HG03520 (cell line): ENCODE results near the gene CBX4.

Experiments used
- ATAC-seq: cut with Tn5 transposase; IDR thresholded peaks from one replicate; pipeline ENCODE4 v1.9.1; 2021; ENCODE audit warnings: mild to moderate bottlenecking, moderate library complexity; ENCODE audit not compliant: unreplicated experiment

CBX4 gene

DNA sequence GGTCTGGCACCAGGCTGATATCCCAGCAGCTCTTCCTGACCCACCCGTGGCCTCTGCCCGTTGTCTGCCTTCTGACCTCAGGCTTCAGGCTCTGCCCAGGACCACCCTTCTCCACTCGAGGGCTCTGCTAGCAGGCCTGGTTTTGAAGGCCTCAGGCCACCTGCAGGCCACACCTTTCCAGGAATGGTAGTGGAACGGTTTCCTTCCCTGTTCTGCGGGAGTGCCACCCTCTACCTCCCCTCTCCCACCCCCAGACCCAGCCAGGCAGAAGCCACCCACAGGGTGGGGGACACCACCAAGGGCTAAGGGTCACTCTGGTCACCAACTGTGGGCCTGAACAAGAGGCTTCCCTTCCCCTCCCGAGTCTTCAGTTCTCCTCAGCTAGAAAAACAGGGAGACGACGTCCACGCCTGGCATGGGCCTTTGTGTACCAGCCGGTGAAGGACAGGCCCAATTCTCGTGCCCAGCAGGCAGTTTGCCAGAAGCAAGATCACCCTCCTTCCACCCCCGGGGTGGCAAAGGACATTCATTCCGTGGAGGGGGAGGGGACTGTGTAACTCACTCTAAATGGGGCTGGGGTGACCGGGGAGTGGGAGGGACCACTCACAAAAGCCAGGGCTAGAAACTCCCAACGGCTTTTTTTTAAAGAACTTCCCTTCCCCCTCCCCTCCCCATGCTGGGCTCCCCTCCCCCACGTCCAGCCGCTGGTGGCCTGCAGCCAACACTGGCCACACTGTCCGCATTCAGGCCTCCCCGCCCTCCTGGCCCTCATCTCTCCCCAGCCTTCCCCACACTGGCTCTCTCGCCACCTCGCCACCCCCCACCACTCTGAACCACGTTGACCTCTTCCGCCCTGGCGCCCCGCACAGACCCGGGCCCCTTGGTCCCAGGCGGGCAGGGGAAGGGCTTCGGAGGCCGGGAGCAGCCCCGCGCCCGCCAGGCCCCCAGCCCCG lies 7.7 kb downstream of the CBX4 start:
- no peak for ATAC-seq

DNA sequence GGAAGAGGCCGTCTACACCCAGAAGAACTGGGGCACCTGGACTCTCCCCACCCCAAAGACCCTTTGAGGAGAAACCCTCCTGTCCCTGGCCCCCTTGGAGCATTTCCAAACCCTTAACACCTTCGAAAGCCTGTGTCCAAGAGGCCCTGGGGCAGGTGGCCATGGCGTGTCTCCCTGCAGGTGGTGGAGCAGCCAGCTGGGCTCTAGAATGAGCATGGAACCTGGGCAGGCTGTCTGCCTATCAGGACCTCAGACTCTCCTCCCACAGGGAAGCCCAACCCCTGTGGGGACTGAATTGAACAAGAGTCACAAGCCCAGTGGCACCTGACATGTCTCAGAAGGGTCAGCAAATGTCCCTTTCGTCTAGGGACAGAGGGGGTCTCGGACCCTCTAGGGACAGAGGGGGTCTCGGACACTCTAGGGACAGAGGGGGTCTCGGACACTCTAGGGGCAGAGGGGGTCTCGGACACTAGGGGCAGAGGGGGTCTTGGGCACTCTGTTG lies 8.4 kb downstream of the CBX4 start:
- ATAC-seq = no peak

DNA sequence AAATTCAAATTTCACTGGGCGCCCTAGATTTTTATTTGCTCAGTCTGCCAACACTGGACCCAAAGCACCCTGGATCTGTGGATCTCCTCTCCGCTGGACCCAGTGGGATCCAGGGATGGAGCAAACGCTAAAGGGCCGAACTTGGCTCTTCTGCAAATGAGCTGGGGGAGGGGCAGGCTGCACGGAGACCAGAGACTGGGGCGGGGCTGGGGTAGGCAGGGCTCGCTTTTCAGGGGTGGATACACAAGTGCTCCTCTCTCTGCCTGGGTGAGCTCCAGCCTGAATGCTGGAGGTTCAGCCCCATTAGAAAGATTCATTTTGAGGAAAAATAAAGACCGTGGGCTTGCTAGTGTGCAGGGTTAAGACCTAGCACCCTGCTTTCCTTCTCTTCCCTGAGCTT lies 8.9 kb downstream of the CBX4 start:
- ATAC-seq = no peak

DNA sequence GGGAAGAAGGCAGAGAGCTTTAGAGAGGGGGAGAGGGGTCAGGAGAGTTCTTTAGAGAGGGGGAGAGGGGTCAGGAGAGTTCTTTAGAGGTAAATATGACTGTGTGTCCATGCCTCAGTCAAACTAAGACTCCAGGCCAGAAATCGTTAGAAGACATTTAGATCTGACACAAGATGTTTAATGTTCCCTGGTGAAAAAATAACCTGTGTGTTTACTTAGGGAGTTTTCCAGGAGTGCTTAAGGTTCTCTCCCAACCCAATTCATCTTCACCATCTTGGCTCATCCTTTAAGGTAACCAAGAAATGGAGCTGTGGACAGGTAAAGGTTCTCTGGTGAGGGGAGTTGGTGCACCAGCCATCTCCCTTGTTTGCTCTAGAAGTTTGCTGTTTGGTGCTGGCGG lies 9.8 kb downstream of the CBX4 start:
- ATAC-seq = no peak

DNA sequence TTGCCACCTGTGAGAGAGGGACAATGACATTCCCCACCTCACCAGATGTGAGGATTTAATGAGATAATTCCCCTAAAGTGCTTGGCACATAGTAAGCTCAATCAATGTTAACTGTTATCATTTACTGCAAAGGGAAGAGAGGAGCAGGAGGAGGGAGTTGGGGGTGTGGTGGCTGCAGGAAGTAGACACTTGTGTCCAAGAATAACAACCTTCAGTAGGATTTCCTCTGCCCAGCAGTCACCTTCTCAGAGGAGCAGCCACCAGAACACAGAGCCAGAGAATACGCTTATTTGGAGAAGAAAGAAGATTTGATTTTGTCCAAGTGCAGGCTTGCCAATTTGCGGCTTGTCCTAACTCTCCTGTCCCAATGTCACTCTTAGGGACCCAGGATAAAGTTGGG lies 10.2 kb downstream of the CBX4 start:
- ATAC-seq = no peak

DNA sequence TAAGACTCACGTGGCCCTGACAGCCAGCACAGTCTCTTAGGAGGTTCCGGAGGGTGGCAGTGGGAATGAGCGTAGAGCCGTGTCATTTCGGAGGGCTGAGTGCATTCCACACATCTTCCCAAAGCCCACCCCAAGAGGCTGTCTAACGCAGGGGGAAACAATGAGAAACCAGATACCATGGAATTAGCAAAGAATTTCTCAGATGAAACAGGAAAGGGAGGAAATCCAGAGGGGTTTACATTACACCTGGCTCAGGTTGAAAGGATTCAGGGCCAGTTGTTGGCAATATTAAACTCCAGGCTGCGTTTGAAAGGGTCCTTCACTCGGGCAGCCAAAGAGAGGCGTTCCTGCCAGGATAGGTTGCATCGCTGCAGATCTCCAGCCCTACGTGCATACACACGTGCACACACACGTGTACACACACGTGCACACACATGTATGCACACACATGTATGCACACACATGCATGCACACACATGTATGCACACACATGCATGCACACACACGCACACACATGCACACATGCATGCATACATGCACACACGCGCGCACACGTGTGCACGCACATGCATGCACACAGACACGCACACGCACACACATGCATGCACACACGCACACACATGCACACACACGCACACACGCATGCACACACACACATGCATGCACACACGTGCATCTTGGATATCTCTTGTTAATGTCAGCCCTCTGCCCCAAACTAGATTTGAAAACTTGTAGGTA lies 12.2 kb downstream of the CBX4 start:
- ATAC-seq = no peak

DNA sequence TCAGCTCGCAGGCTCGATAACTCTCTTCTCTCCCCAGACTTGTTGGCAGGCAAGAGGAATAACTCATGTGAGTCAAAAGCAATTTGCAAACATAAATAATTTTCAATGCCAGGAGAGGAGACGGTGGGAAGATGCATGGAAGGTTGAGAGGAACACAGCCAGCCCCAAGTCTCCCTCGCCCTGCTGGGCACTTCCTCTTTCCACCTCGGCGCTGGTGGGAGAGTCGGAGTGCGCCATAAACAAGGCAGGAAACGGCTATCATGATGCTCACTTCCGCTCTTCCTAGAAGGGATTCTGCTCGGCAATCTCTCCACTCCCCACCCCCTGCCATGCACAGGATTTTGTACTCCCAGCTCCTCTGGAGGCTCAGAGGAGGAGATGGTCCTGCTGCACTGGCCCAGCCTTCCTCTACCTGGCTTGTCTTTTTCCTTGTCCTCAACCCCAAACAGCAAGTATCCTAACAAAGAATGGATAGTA lies 13.0 kb downstream of the CBX4 start:
- ATAC-seq = no peak

DNA sequence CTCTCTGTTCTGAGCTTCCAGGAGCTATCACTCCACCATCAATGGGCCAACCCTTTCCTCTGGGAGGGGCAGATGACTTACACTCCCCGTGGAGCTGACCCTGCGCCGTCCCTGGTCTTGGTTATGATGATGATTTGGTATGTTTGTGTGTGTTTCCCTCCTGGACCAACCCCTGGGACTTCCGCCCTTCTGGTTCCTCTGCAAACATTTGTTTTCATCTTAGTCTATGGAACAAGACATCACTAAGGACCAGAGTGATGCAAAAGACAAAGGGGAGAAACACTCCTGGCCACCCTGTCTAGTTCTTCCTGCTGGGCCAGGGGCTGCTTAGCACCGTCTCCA lies 13.7 kb downstream of the CBX4 start:
- no peak for ATAC-seq

DNA sequence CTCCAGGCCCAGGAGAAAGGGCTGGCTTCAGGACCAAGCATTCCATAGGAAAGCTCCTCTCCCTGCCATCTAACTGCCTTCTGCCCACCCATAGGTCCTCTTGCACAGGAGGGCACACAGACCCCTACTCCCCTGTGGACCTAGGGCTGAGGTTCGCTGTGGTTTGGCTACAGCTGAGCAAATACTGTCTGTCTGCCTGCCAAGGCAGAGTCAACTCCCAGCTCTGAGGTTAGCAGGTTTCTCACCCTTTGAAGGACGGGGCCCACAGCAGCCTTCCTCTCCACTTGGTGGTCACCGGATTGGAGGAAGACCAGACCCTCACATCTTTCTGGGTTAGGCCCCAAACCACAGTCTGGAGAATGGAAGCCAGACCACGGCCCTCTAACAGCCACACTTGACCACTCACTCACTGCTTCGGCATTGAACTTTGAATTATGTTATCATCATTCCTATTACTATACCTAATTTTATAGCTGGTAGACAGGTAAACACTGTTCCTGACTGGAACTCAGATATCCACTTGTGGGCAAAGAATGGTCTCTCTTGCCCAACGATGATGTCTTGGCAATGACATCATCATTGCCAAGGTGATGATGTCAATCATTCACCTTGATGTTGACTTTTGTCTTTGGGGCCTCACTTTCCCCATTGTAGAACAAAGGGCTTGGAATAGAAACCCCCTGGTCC lies 14.2 kb downstream of the CBX4 start:
- ATAC-seq = no peak

DNA sequence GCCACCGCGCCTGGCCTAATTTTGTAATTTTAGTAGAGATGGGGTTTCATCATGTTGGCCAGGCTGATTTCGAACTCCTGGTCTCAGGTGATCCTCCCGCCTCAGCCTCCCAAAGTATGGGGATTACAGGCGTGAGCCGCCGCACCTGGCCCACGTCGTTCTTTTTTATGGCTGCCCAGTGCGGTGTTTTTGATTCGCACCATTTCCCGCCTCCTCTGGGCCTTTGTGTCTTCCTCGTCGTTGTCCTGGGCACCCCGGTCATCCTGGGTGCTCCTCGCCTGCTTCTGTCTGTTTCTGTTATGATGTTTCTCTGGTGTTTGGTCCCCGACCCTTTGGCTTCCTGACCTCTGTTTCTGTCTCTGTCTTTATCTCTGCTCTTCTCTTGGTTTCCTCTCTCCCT lies 15.0 kb downstream of the CBX4 start:
- ATAC-seq = no peak

DNA sequence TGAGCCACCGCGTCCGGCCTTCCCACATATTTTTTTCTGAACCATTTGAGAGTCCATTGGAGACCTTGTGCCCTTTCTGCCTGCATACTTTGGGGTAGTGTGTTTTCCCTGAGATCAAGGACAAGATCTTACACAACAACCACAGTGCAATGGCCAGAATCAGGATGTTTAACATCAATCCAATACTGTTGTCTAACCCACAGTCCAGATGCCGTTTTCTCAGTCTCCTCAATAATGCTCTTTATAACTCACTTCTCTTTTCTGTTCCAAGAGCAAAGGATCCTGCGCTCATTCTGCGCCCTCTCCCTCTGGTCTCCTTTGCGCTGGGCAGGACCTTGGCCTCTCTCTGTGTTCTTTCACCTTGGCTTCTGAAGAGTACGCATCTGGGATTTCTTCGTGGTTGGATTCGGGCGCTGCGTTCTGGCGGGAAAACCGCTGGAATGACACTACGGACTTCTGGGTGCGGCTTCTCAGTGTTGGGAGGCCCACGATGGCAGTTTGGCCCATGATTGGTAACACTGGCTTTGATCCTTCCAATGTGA lies 16.6 kb downstream of the CBX4 start:
- ATAC-seq = no peak

DNA sequence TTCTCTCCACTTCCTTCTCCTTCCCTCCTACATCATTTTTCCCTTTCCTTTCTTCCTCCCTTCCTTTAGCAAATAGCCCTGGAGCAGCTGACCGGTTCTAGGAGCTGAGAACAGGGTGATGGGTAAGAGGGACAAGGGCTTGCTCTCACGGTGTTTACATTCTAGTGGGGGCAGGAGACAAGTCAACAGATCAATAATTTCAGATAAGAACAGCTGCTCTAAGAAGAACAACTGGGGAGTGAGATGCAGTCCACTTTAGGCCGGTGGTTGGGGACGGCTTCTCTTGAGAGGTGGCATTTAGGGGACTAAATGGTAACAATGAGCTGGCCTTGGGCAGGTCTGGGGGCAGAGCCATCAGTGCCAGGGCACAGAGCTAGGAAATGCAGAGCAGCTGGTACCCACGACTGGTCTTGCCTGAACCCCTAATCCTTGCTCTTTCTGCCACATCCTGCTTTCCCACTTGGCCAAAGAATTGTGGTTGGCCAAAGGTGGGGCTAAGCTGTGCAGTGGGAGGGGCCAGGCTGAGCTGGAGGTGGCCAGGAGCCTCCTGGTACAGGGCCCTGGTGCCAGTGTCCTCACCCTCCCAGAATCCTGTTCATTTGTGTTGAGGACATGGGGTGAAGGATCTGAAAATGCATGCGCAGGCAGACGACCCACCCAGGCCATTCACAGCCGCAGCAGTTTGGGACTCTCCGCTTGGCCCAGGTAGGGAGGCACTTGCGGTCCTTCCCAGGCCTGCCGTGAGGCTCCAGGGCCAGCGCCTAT lies 17.7 kb downstream of the CBX4 start:
- no peak for ATAC-seq

DNA sequence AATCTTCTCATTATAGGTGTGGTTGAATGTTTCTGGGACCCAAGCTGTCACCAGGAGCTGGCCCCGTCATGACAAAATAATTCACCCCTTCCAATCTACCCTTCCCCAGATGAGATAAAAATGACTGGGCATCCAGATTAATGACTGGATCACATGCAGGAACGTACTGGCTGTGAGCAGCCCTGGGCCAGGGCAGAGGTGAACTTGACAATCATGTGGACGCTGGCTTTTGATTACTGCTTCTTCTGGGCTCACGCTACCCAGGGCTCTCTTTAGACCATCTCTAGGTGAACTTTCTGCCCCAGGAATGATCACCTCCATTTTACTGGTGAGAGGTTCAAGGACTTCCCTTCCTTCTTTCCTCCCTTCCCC lies 18.3 kb downstream of the CBX4 start:
- no peak for ATAC-seq

DNA sequence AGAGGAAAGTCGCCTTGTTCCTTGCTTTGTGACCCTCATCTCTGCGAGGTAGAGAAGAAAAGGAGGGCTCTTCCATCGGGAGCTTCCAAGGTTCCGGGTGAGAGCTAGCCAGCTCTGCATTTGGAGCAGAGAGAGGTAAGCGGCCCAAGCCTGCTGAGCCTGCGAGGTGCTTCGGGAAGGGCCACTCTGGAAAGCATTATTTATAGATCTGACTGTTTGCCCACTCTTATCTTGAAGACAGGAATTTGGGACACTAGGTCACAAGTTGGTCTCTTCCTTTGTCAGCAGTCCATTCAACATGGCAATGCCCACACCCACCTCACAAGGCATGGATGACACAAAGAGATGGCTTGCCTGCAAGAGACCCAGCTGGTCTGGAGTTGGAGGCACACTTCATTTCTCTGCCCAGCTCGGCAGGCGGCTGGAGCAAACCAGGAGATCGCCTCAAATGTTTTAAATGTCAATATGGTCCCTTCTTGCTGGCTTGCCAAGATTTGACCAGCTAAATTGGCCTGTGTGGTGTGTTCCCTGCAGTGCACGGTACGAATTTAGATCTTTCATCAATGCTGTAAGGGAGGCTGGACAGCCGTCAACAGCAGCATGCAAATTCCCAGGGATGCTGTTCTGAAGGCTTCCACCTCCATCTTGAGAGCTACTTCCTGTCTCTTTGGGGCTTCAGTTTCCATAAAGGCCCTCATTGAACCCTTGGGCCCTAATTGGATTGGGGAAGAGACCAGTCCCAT lies 19.5 kb downstream of the CBX4 start:
- ATAC-seq = no peak

DNA sequence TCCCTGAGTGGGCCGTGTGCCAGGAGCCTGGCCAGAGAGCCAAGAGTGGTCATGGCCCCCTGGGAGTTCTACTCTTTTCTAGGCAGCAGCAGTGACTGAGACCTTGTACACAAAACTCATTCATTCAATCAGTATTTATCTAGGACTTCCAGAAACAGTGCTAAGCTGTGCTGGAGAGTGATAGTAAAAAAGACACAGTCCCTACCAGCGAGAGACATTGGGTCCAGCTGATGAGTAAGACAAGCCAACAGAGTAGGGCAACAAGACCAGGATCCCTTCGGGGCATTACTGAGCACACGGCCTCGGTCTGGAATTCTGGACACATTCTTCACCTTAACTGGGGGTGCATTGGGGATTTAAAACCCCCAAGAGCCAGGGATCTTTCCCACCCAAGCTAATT lies 20.2 kb downstream of the CBX4 start:
- no peak for ATAC-seq

DNA sequence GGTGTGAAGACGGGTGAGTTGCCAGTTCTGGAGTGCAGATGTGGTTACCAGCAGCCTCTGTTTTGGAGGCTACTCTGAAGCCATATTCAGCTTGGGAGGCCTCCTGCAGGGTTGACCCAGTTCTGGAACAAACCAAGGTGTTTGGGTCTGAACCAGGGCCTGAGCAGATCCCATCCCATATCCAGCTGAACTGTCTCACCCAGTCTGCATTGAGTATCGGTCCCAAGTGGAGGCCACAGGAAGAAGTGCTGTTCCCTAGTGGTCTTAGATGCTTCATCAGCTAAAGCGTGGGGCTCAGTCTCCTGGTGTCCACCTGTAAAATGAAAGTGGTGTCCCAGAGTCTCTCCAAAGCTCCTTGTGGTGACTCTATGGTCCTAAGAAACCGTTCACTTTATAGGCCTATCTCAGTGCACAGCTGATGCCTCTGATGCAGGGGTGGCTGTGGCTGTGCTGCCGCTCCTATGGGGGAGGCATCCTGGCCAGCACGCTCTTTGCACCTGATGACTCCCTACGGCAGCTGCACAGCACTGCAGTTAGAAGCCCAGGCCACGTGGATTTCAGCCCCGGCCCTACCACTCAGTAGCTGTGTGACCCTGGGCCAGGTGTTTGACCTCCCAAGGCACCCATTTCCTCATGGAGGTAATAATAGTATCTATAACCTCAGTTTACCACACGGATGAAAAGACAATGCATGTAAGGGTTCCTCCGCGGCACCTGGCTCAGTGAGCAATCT lies 21.0 kb downstream of the CBX4 start:
- no peak for ATAC-seq

DNA sequence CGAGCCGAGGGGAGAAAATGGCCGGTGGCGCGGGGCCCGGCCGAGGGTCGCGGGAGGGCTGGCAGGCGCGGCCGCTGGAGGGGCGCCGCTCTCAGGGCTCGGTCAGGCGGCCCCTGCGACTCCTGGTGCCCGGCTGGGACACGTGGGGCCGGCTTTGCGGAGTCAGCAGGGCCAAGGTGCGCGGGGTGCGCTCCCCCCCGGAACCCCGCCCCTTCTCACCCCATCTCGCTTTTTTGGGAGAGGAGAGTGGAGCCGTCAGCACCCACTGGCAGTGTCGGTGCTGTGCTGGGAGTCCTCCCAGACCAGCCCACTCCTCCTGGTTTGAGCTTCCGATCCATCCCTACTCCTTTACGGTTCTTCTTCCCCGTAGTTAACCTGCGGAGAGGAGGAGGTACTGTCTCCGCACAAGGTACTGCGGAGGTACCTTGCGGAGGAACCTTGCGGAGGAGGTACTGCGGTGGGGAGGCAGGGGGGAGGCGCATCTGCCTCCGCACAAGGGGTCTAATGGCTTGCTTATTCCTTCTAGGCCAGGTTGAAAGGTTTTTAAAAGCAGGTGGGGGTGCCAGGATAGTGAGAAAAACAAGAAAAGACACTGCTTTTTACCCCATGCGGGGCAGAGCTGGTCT lies 23.3 kb downstream of the CBX4 start:
- ATAC-seq = no peak

DNA sequence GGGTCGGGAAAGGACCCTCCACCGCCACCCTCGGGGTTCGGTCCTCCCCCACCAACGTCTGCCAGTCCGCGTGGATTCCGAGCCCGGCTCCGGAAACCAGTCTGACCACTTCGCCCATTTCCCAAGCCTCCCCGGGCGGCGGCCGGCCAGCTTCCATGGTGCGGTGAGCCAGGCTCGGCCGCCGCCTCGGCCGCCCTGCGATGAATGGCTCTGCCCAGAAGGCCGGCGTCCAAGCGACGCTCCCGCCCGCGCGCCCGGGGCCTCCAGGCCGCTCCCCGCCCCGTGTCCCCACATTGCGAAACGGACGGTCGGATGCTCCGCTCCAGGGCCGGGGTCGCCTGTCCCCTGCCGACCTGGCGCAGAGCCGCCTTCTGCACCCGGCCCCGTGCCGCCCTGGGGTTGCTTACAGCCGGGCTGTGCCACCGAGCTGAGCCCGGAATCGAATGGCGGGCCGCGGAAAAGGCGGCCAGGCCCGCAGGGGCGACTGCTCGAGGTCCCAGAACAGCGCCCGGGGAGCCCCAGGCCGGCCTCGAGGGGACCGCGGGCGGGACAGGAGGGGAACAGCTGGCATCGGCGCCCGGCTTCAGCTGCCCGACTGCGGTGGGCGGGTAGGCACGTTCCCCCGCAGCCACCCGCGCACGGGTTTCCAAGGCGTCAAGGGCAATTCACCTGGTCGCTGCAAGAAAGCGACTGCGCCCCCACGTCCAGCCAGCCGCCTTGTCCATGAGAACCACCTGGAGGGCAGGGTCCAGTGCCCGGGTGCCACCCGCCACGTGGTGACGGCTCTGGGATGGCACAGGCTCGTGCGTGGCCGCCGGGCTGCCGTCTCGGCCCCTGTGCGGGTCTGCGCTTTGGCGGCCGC lies 24.0 kb downstream of the CBX4 start:
- no peak for ATAC-seq
